Nephron (organoid): ENCODE data around the gene OSBPL3.

Source experiments
- H3K27ac Mint-ChIP-seq, 3 experiments: 2 replicates each; pipeline ENCODE4 v1.8.0; 2020; ENCODE audit warnings: mixed read lengths in 3 of 3, mild to moderate bottlenecking in 2 of 3, moderate library complexity in 1 of 3
- H3K27me3 Mint-ChIP-seq: 2 replicates; pipeline ENCODE4 v1.8.0; 2021; ENCODE audit warnings: low read depth, mild to moderate bottlenecking, moderate library complexity, mixed read lengths
- H3K36me3 Mint-ChIP-seq: 2 replicates; pipeline ENCODE4 v1.8.0; 2020; ENCODE audit warnings: low read depth, mixed read lengths
- H3K4me1 Mint-ChIP-seq: 2 replicates; pipeline ENCODE4 v1.8.0; 2020; ENCODE audit warnings: mixed read lengths
- H3K4me3 Mint-ChIP-seq, 3 experiments: 2 replicates each; pipeline ENCODE4 v1.8.0; 2020; ENCODE audit warnings: mild to moderate bottlenecking in 3 of 3, mixed read lengths in 3 of 3, moderate library complexity in 2 of 3
- H3K9me3 Mint-ChIP-seq: 2 replicates; pipeline ENCODE4 v1.8.0; 2020; ENCODE audit warnings: mixed read lengths
- CTCF ChIP-seq, 3 experiments: fragments of 200-600 bp; sonication (generic); IDR thresholded peaks; one replicate each; pipeline ENCODE4 v1.5.0; 2021; ENCODE audit warnings: antibody characterized with exemption in 3 of 3; ENCODE audit not compliant: unreplicated experiment in 3 of 3

Gene OSBPL3

DNA sequence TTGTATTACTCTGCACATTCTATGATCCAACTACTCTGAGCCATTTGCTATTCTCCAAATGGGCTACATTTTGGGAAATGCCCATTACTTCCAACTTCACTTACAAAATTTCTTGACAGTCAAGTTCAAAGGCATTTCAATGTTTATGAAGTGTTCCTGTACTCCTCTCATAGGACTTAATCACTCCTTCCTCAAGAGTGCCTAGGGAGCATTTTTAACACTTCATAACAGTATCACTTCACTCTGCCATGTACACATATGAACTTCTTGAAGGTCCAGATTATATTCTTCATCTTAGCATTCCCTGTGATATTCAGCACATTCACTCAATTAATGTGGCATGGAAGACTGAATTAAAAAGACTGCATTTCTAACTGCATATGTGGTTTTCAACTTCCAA is 21.6 kb downstream of the OSBPL3 start:
- Mint-ChIP-seq H3K27ac (no peak overlapping the region), H3K9me3 (no peaks in the 10 kb centered on the region), H3K4me3 (no peak overlapping the region), H3K27me3 (peaks cover 9% of the 10 kb centered on the region), H3K4me1 (no peaks in the 10 kb centered on the region), H3K36me3 (no peaks in the 10 kb centered on the region)
- no peak for TF ChIP-seq CTCF (IDR thresholded peaks at IDR 0.05; ENCODE audit: unreplicated experiment in 3 of 3)

DNA sequence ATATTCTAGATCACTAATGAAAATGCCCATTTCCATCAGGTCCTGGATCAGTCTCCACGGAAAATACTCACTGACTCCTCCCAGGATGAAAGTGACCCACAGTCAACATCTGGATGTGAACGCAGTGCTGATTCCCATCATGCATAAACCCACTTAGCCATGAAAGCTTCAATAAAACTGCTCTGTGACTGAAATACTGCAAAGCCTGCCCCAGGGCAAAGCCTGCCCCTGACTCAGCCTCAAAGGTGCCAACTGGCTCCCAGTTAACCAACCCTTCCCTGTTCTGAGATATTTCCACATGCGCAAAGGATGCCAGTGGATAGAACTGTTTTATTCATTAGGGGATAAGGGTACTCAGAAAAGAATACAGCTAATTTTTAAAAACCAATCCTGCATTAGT is 24.0 kb downstream of the OSBPL3 start:
- no peak for TF ChIP-seq CTCF (IDR thresholded peaks at IDR 0.05; ENCODE audit: unreplicated experiment in 3 of 3)
- Mint-ChIP-seq H3K27ac (no peak overlapping the region), H3K27me3 (peaks cover 4% of the 10 kb centered on the region), H3K9me3 (no peaks in the 10 kb centered on the region), H3K4me3 (no peak overlapping the region), H3K4me1 (no peaks in the 10 kb centered on the region), H3K36me3 (no peaks in the 10 kb centered on the region)

DNA sequence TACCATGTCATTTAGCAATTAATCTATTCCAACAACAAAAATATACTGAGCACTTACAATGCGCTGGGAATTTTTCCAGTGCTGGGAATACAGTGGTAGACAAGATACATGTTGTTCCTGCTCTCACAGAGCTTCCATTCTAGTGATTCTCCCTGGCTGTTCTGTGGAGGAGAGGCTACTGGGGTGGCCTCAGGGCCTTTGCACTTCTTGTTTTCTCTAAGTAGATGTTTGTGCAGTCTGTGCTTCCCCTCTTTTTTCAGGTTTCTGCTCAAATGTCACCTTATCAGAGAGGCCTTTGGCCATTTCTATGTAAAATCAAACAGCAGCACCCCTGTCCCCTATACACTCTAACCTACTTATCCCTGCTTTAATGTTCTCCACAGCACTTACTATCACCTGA is 24.7 kb downstream of the OSBPL3 start:
- no peak for TF ChIP-seq CTCF (IDR thresholded peaks at IDR 0.05; ENCODE audit: unreplicated experiment in 3 of 3)
- no peaks in the 10 kb centered on the region for H3K9me3 Mint-ChIP-seq
- no peaks in the 10 kb centered on the region for H3K4me1 Mint-ChIP-seq
- no peak overlapping the region for H3K27ac Mint-ChIP-seq
- H3K27me3 Mint-ChIP-seq = peaks cover 4% of the 10 kb centered on the region
- no peaks in the 10 kb centered on the region for H3K36me3 Mint-ChIP-seq
- H3K4me3 Mint-ChIP-seq = no peak overlapping the region

DNA sequence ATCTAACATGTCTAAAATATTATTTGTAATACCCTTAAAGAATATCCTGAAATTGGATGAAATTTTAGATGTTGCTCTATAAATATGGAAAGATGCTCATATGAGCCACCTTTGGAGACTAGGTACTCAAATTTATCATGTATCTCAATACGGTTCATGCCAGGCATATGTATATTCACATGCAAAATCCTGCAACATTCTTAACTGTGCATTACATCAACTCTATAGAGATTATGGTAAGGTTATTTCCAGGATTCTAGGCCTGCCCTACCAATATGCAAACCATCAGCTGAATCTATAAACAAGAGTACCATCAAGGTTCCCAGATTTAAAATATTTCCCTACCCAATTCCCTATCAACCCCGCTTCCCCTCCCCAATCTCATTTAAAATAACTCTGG is 27.5 kb downstream of the OSBPL3 start:
- no peaks in the 10 kb centered on the region for H3K4me1 Mint-ChIP-seq
- no peaks in the 10 kb centered on the region for H3K36me3 Mint-ChIP-seq
- H3K27me3 Mint-ChIP-seq = peaks cover 4% of the 10 kb centered on the region
- H3K4me3 Mint-ChIP-seq = no peak overlapping the region
- no peak overlapping the region for H3K27ac Mint-ChIP-seq
- H3K9me3 Mint-ChIP-seq = no peaks in the 10 kb centered on the region
- no peak for TF ChIP-seq CTCF (IDR thresholded peaks at IDR 0.05; ENCODE audit: unreplicated experiment in 3 of 3)

GRCh38 chr7:24951441-24951980 is 28.5 kb downstream of the OSBPL3 start:
- Mint-ChIP-seq H3K27ac (no peak overlapping the region), H3K4me3 (no peak overlapping the region), H3K4me1 (no peaks in the 10 kb centered on the region), H3K9me3 (no peaks in the 10 kb centered on the region), H3K36me3 (no peaks in the 10 kb centered on the region), H3K27me3 (peaks cover 4% of the 10 kb centered on the region)
- no peak for TF ChIP-seq CTCF (IDR thresholded peaks at IDR 0.05; ENCODE audit: unreplicated experiment in 3 of 3)

DNA sequence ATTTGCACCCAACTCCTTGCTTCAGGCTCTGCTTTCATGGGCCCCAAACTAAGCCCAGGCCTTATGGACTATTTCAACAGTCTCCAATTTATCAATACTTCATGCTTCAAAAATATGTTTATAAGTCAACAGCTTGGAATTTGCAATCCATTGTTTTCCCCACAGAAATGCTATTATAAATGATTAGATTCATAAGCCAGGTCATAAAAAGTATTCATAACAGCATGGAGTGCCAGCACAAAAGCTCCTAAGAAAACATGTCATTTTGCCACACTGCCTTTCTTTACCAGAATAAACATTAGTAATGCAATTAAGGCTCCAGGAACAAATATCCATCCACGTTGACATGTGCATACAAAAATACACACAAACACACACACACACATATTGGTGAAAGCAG is 30.1 kb downstream of the OSBPL3 start:
- Mint-ChIP-seq H3K4me1 (no peaks in the 10 kb centered on the region), H3K27me3 (no peaks in the 10 kb centered on the region), H3K9me3 (no peaks in the 10 kb centered on the region), H3K36me3 (no peaks in the 10 kb centered on the region), H3K27ac (no peak overlapping the region), H3K4me3 (no peak overlapping the region)
- TF ChIP-seq CTCF (IDR thresholded peaks at IDR 0.05; ENCODE audit: unreplicated experiment in 3 of 3) = no peak
